ENCODE data around the gene BTG1.

- TF ChIP-seq, protein P1, sequence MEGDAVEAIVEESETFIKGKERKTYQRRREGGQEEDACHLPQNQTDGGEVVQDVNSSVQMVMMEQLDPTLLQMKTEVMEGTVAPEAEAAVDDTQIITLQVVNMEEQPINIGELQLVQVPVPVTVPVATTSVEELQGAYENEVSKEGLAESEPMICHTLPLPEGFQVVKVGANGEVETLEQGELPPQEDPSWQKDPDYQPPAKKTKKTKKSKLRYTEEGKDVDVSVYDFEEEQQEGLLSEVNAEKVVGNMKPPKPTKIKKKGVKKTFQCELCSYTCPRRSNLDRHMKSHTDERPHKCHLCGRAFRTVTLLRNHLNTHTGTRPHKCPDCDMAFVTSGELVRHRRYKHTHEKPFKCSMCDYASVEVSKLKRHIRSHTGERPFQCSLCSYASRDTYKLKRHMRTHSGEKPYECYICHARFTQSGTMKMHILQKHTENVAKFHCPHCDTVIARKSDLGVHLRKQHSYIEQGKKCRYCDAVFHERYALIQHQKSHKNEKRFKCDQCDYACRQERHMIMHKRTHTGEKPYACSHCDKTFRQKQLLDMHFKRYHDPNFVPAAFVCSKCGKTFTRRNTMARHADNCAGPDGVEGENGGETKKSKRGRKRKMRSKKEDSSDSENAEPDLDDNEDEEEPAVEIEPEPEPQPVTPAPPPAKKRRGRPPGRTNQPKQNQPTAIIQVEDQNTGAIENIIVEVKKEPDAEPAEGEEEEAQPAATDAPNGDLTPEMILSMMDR (IDR thresholded peaks at IDR 0.05), result no peak
- TF ChIP-seq EZH2 (IDR thresholded peaks at IDR 0.05), result no peak
- TF ChIP-seq EZH2phosphoT487 (IDR thresholded peaks at IDR 0.05), result no peak
Measured at GRCh38 chr12:92121826-92122225, 23.8 kb downstream of the BTG1 start.
